Gastrocnemius medialis (tissue), 4 donors: ENCODE measurements around the gene ZBTB45. TPM values are rescaled to one million over a fixed set of nuclear protein-coding genes. Genes with fewer than 3 reads are reported as not detected.
"Not testable (repeated sequence)": the region's sequence is repeated elsewhere in the genome, so short reads cannot be mapped to it uniquely, and the experiment has no call there.

Experiments
- ATAC-seq, 2 donors: fragments of 150-250 bp; one replicate each; pipeline ENCODE4 v1.9.1; 2016
- DNase-seq, 2 donors: peaks; one replicate each; pipeline ENCODE4 v3.0.0-alpha.2; 2019
- H3K27ac ChIP-seq, 4 donors: fragments of 200-600 bp; sonication (generic); 1 replicate in 1 of 4; 2 replicates in 3 of 4; pipeline ENCODE4 v1.5.1; 2016 to 2018; ENCODE audit warnings: mild to moderate bottlenecking in 2 of 4, moderate library complexity in 1 of 4
- H3K27me3 ChIP-seq, 3 donors: fragments of 200-600 bp; sonication (generic) in 2 of 3; 1 replicate in 1 of 3; 2 replicates in 2 of 3; pipeline versions ENCODE4 v1.5.1 to v1.6.0; 2016 to 2019; ENCODE audit warnings: mild to moderate bottlenecking in 1 of 3, moderate library complexity in 1 of 3
- H3K36me3 ChIP-seq, 2 donors: fragments of 200-600 bp; sonication (generic) in 1 of 2; one replicate each; pipeline ENCODE4 v1.5.1; 2017 to 2018
- H3K4me1 ChIP-seq, 2 donors: fragments of 200-600 bp; sonication (generic) in 1 of 2; one replicate each; pipeline ENCODE4 v1.5.1; 2016 to 2017; ENCODE audit warnings: mild to moderate bottlenecking in 2 of 2
- H3K4me3 ChIP-seq, 4 donors: fragments of 200-600 bp; sonication (generic) in 3 of 4; 1 replicate in 1 of 4; 2 replicates in 3 of 4; pipeline ENCODE4 v1.5.1; 2016 to 2019; ENCODE audit warnings: mild to moderate bottlenecking in 2 of 4
- H3K9me3 ChIP-seq, 3 donors: fragments of 200-600 bp; sonication (generic) in 2 of 3; 1 replicate in 1 of 3; 2 replicates in 2 of 3; pipeline ENCODE4 v1.5.1; 2016 to 2019
- POLR2A ChIP-seq, 2 donors: fragments of 450-650 bp; IDR thresholded peaks; one replicate each; pipeline ENCODE4 v1.6.1; 2017; ENCODE audit warnings: antibody characterized with exemption in 2 of 2, mild to moderate bottlenecking in 2 of 2, moderate library complexity in 2 of 2
- in situ Hi-C, 4 donors: fragments of 200-750 bp; cut with MboI; loops; one replicate each; pipeline versions ENCODE4 v1.15.0 to v1.8.0; 2017; ENCODE audit warnings: low sequenced_read_pairs in 4 of 4
- intact Hi-C: fragments of 100-400 bp; cut with DNase I; formaldehyde crosslinking; loops from one replicate; pipeline ENCODE4 v1.15.1; 2023; ENCODE audit warnings: low total_unique reads
- total RNA-seq, 4 donors: library from RNA; depleted of rRNA; stranded (reverse); fragments of >200 nt; gene quantifications; one replicate each; pipeline versions ENCODE4 v1.1.0 to v1.2.3, GENCODE V29; 2016
- TF ChIP-seq, protein P1 (sequence below), 5 experiments: fragments of 450-650 bp in 3 of 5; fragments of 200-600 bp in 2 of 5; sonication (generic) in 2 of 5; IDR thresholded peaks in 4 of 5; conservative IDR thresholded peaks in 1 of 5; 1 replicate in 4 of 5; 2 replicates in 1 of 5; pipeline ENCODE4 v1.5.1; 2016 to 2019; ENCODE audit warnings: antibody characterized with exemption in 5 of 5, mild to moderate bottlenecking in 3 of 5, moderate library complexity in 3 of 5

Gene ZBTB45
- total RNA-seq, 4 donors from 2014 or later = 5.9 to 12.2 (median 9.6) TPM

DNA sequence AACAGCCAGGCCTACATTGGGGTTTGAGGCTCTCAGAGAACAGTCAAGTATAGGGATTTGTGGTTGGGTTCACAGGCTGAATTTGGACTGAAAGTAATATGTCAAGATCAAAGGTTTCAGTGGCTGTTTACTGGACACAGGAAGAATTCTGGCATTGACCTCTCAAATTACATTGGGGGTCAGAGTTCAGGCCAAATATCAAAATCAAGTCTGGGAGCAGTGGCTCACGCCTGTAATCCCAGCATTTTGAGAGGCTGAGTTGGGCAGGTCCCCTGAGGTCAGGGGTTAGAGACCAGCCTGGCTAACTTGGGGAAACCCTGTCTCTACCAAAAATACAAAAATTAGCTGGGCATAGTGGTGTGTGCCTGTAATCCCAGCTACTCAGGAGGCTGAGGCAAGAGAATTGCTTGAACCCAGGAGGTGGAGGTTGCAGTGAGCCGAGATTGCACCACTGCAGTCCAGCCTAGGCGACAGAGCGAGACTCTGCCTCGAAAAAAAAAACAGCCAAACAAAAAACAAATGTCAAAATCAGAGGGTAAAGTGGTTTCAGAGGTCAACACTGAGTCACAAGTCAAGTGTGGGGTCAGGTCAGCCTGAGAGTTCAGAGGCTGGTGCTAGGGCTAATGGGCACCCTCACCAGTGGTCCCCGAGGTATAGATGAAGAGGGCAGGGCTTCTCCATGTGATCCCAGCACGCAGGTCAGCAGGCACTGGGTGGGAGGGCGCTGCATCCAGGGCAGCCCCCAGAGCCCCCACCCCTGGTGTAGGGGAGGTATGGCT lies 9.3 kb downstream of the ZBTB45 start:
- H3K36me3 ChIP-seq = no peaks in the 10 kb centered on the region
- H3K4me3 ChIP-seq = no peak overlapping the region
- no peak overlapping the region for H3K27ac ChIP-seq
- intact Hi-C loops (no loop called here), in situ Hi-C loops (no loop called here)
- H3K4me1 ChIP-seq = peaks cover 4 to 8% of the 10 kb centered on the region in 2 donors
- TF ChIP-seq, protein P1, sequence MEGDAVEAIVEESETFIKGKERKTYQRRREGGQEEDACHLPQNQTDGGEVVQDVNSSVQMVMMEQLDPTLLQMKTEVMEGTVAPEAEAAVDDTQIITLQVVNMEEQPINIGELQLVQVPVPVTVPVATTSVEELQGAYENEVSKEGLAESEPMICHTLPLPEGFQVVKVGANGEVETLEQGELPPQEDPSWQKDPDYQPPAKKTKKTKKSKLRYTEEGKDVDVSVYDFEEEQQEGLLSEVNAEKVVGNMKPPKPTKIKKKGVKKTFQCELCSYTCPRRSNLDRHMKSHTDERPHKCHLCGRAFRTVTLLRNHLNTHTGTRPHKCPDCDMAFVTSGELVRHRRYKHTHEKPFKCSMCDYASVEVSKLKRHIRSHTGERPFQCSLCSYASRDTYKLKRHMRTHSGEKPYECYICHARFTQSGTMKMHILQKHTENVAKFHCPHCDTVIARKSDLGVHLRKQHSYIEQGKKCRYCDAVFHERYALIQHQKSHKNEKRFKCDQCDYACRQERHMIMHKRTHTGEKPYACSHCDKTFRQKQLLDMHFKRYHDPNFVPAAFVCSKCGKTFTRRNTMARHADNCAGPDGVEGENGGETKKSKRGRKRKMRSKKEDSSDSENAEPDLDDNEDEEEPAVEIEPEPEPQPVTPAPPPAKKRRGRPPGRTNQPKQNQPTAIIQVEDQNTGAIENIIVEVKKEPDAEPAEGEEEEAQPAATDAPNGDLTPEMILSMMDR (IDR thresholded peaks at IDR 0.05 in 4 of 5, conservative IDR thresholded peaks at IDR 0.05 in 1 of 5) = no peak
- no peak for TF ChIP-seq POLR2A (IDR thresholded peaks at IDR 0.05)
- ATAC-seq (no peak), DNase-seq (no peak)
- no peaks in the 10 kb centered on the region for H3K27me3 ChIP-seq
- no peaks in the 10 kb centered on the region for H3K9me3 ChIP-seq

DNA sequence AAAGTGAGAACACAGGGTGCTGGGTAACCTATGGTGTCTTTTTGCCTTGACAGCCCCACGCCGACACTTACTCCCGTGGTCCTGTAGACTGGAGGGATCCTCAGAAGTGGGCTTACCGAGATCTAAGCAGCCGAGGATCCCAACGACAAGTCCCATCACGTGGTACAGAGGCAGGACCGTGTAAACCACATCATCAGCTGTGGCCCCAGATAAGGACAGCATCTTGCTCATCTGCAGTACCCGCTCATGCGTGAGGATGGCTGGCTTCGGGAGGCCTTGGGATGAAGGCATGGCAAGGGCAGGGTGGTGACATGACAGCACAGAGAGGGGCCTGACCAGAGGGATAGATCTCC lies 9.9 kb downstream of the ZBTB45 start:
- ATAC-seq (no peak), DNase-seq (no peak)
- H3K4me1 ChIP-seq = peaks cover 3 to 4% of the 10 kb centered on the region in 2 donors
- intact Hi-C loops = no loop called here
- no peaks in the 10 kb centered on the region for H3K9me3 ChIP-seq
- H3K27ac ChIP-seq = no peak overlapping the region
- in situ Hi-C loops = no loop called here
- TF ChIP-seq, protein P1 (IDR thresholded peaks at IDR 0.05 in 4 of 5, conservative IDR thresholded peaks at IDR 0.05 in 1 of 5) = no peak
- no peak for TF ChIP-seq POLR2A (IDR thresholded peaks at IDR 0.05)
- H3K27me3 ChIP-seq = no peaks in the 10 kb centered on the region
- H3K36me3 ChIP-seq = no peaks in the 10 kb centered on the region
- H3K4me3 ChIP-seq = no peak overlapping the region

DNA sequence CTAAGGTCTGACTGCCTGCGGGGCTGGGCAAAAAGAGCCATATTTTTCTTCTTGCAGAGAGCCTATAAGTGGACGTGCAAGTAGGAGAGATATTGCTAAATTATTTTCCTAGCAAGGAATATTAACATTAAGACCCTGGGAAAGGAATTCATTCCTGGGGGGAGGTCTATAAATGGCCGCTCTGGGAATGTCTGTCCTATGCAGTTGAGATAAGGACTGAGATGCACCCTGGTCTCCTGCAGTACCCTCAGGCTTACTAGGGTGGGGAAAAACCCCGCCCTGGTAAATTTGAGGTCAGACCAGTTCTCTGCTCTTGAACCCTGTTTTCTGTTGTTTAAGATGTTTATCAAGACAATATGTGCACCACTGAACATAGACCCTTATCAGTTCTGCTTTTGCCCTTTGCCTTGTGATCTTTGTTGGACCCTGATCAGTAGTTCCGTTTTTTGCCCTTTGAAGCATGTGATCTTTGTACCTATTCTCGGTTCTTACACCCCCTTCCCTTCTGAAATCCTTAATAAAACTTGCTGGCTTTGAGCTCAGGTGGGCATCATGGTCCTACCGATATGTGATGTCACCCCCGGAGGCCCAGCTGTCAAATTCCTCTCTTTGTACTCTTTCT lies 11.9 kb downstream of the ZBTB45 start:
- in situ Hi-C loops, intact Hi-C loops, H3K4me3 ChIP-seq, ATAC-seq, DNase-seq, H3K27ac ChIP-seq, H3K27me3 ChIP-seq, H3K36me3 ChIP-seq, H3K9me3 ChIP-seq, H3K4me1 ChIP-seq: not testable (repeated sequence)

DNA sequence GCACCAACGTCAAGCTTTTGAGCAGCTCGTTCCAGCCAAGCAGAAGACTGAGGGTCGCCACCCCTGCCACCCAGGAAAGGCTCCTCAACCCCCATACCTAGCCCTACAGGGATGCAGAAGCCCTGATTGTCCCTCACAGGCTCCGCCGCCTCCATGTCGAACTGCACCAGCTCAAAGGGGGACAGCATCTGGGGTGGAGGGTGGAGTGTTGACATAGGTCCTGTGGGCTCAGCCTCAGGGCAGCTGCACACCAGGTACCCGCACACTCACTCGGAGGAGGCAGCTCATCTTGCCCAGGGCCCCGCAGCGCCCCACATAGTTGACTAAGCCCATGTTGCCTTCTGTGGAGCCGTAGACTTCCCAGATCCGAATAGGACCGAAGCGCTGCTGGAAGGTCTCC lies 19.4 kb downstream of the ZBTB45 start:
- peaks cover 12 to 18% of the 10 kb centered on the region in 2 donors for H3K4me1 ChIP-seq
- DNase-seq (no peak), ATAC-seq (no peak)
- H3K4me3 ChIP-seq = peak overlapping the region; percentile 65 to 78 (median 72)
- H3K9me3 ChIP-seq = no peaks in the 10 kb centered on the region
- peak overlapping the region in 2 of 4 donors; percentile 86 to 87 for H3K27ac ChIP-seq
- in situ Hi-C loops (no loop called here), intact Hi-C loops (no loop called here)
- no peaks in the 10 kb centered on the region for H3K36me3 ChIP-seq
- no peaks in the 10 kb centered on the region for H3K27me3 ChIP-seq
- no peak for TF ChIP-seq POLR2A (IDR thresholded peaks at IDR 0.05)
- TF ChIP-seq, protein P1 (IDR thresholded peaks at IDR 0.05 in 4 of 5, conservative IDR thresholded peaks at IDR 0.05 in 1 of 5) = no peak
